CD4-positive, alpha-beta T cell treated with Interleukin-6 at 100 ng/mL for 8 hours (primary cell): Measurements from ENCODE around the gene LCORL.
"Not testable (repeated sequence)": the region's sequence is repeated elsewhere in the genome, so short reads cannot be mapped to it uniquely, and the experiment has no call there.

Experiments used
- DNase-seq: peaks from one replicate; pipeline ENCODE4 v3.0.0-alpha.2; 2020; ENCODE audit warnings: mixed read lengths, low spot score

The LCORL gene

DNA sequence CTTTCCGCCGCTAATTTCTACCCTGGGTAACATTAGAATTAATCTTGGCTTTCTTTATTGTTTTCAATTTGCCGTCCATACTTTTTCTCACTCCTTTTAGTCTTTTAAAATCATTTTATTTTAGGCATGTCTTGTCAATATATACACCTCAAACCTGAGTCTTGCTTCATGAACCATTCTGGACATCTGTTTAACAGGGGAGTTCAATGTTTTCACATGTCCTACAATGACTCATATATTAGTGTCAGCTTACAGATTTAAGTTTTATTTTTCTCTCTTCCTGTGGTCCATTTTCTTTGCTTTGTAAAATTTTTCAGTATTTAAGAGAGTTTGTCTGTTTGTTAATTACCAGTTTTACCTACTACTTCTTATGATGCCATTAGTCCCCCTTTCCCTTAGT lies 89.5 kb downstream of the LCORL start:
- DNase-seq = no peak

DNA sequence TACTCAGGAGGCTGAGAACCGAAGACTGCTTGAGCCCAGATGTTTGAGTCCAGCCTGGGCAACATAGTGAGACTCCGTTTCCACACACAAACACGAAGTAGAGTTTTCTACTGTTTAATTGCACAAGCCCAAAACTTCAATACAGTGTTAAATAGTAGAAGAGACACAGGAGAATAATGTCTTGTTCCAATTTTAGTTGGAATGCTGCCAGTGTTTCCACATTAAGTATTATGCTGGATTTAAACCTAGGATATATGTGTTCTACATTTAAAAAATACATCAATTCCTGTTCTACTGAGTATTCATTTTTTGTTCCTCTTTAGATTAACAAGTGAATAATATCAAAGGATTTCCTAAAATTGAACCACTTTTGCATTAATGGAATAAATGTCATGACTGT lies 91.3 kb downstream of the LCORL start:
- DNase-seq = no peak

DNA sequence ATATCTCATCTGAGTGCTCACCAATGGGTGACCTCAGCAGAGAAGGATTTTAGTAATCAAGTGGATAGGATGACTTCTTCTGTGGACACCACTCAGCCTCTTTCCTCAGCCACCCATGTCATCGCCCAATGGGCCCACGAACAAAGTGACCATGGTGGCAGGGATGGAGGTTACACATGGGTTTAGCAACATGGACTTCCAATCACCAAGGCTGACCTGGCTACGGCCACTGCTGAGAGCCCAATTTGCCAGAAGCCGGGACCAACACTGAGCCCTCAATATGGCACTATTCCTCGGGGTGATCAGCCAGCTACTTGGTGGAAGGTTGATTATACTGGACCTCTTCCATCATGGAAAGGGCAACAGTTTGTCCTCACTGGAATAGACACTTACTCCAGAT lies 97.4 kb downstream of the LCORL start:
- DNase-seq = no peak

DNA sequence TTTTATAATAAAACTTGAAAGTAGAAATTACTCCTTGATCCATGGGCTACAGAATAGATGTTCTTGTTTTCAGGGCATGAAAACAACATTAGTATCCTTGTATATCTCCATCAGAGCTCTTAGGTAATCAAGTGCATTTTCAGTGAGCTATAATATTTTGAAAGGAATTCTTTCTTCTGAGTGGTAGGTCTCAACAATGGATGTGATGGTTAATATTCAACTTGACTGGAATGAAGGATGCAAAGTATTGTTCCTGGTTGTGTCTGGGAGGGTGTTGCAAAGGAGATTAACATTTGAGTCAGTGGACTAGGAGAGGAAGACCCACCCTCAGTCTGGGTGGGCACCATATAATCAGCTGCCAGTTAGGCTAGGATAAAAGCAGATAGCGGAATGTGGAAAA lies 100.1 kb downstream of the LCORL start:
- DNase-seq = no peak

DNA sequence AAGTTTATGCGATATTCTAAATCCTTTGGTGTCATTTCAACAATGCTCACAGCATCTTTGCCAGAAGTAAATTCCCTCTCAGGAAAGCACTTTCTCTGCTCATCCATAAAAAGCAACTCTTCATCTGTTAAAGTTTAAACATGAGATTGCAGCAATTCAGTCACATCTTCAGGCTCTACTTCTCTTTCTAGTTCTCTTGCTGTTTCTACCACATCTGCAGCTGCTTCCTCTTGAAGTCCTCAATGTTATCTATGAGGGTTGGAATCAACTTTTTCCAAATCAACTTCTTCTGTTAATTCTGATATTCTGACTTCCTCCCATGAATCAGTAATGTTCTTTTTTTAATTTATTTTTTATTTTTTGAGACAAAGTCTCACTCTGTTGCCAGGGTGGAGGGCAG lies 100.9 kb downstream of the LCORL start:
- no peak for DNase-seq

DNA sequence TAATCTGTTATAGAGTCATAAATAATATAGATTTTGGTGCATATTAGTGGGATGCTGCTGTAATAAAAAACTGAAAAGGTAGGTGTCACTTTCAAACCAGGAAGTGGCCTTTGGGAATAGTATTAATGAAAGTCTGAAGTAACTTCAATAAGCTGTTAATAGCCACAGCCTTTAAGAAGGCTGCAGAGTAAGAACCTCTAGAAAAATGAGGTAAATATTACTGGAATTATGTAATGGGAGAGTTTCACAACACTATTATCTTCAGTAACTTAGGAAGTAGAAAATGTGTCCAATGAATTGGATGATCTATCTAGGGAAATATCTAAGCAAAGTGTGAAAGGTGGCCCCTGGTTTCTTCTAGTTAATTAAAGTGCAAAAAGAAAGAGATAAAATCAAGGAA lies 106.1 kb downstream of the LCORL start:
- DNase-seq = no peak

DNA sequence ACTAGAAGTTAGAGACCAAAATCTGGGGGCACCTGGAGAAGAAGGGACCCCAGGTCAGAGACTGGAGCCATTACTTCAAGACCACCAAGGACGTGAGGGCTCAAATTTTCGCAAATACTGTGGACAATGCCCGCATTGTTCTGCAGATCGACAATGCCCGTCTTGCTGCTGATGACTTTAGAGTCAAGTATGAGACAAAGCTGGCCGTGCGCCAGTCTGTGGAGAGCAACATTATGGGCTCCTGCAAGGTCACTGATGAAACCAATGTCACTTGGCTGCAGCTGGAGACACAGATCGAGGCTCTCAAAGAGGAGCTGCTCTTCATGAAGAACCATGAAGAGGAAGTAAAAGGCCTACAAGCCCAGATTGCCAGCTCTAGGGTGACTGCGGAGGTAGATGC lies 109.5 kb downstream of the LCORL start:
- DNase-seq = no peak

DNA sequence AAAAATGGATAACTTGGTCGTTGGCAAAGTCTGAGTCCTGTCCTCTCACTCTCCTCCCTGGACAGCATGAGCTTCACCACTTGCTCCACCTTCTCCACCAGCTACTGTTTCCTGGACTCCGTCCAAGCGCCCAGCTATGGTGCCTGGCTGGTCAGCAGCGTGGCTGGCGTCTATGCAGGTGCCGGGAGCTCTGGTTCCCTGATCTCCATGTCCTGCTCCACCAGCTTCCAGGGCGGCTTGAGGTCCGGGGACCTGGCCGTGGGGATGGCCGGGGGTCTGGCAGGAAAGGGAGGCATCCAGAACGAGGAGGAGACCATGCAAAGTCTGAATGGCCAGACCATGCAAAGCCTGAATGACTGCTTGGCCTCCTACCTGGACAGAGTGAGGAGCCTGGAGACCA lies 109.9 kb downstream of the LCORL start:
- DNase-seq = no peak

DNA sequence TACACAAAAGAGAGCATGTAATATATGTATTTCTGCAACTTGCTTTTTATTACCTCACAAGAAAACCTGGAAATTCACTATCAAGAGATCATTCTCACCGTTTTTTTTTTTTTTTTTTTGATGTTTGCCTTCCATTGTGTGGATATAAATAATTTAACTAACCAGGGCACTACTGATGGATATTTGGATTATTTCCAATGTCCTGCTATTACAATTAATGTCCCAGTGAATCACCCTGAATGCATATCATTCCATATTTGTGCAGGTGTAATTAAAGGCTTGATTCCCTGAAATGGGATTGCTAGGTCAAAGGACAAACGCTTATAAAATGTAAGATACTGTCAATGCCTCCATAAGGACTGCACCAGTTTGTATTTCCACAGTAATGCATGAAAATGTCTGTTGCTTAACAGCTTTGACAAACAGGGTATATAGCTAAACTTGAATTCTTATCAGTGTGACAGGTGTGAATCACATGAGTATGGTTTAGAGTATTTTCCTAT lies 123.0 kb downstream of the LCORL start:
- DNase-seq = no peak

DNA sequence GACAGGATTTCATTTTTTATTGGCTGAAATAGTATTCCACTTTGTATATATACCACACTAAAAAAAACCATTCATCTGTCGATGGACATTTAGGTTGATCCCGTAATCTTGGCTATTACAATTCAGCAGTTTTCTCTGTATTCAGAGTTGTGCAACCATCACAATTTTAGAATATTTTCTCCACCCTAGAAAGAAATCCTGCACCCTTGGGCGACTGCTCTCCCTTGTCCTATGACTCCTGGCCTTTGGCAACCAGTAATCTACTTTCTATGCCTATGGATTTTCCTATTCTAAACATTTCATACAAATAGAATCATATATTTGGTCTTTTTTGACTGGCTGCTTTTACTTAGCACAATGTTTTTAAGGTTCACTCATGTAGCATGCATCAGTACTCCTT lies 126.1 kb downstream of the LCORL start:
- no peak for DNase-seq

DNA sequence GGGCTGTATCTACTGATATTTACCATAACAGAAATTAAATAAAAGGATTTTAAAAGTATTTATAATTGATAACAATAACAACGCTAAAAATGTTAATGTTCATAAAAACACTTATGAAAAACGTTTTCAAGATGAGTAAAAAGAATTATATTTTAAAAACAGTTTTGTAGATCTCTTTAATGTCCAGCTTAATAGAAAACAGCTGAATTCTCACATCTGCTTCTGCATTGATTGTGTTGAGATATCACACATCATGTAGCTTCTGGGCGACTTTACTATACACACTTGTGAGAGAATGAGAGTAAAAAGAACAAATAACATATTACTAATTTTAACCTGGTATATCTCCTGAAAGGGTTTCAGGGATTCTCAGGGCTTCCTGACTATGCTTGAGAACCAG lies 127.1 kb downstream of the LCORL start:
- DNase-seq = no peak

DNA sequence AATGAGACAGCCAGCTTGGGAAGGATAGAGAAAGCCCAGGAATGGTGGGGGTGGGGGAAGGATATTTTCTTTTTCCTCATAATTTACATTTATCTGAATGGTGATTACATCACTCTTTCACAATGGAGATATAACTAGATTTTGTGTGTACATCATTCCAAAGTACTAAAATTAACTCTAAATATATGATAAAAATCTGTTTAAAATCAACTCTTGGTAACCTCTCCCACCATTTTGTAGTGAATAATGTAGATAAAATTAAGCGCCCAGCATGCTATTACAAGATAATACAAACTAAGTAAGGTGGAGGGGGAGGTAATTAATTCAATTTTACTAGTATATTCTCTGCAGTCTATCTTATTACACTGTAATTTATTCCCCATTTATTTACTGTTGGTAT lies 131.9 kb downstream of the LCORL start:
- no peak for DNase-seq

DNA sequence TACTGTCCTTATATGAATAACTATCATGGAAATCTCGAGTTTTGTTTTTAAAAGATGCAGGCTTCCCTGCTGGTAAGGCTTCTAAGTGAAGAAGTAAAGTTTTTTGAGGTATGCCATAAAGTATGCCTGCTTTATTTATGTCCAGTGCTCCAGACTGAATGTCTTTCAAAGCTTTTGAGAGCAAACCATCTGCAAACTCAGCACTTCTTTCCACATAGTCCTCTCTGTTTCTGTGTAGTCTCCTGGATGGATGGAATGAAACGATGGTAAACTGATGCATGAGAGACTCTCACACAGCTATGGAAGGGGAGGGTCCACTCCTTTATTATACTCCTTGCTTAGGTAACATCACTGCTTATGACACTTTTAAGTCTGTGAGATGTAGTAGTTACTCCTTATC lies 137.0 kb downstream of the LCORL start:
- no peak for DNase-seq

DNA sequence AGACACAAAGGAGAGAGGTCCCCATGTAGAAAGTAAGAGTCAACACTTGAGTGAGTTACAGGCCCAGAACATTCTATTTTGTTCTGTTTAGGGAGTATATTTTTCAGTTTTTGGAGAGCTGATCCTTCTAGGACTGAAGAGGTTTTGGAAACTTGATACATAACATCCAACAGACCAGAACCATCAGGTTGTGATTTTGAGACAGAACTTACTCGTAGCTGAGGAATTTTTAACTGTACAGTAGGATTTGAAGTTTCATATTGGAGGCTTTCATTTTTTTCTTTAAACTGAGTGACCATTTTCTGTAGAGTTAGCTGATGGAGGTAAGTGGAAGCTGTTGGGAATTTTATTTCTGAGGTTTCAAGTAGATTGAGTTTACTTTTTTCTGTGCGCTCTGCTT lies 137.5 kb downstream of the LCORL start:
- DNase-seq = no peak

DNA sequence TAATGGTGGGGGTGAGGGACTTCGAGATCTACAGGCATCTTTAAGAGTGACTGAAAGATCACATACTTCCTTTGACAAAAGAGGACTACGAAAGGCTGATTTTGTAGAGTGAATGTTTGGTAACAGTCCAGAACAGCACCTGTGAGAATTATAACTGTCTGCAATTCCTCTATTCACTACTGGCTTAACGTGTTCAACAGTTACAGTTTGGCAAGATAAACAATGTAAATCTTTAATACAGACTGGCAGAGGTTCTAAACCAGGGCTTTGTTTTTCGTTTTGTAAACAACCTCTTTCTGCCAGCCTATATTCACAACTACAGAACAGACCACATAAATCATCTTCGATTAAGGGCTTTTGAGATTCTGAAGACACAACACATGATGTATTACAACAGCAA lies 143.9 kb downstream of the LCORL start:
- no peak for DNase-seq

DNA sequence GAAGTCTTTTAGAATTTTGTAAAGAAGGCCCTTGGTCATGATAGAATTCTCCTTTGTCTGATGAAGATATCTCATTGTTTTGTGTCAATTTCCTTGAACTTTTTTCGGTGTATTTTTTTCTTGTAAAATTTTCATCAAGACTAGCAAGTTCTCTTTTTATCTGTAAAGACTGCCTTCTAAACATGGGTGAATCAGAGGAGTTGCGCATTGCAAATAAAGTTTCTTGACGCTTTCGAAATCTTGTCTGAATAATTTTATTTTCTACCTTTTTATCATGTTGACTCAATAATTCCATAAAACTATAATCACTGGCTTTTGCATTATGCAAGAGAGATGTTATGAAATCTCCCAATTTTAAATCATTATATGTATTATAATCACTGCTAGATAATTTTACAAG lies 144.6 kb downstream of the LCORL start:
- no peak for DNase-seq

DNA sequence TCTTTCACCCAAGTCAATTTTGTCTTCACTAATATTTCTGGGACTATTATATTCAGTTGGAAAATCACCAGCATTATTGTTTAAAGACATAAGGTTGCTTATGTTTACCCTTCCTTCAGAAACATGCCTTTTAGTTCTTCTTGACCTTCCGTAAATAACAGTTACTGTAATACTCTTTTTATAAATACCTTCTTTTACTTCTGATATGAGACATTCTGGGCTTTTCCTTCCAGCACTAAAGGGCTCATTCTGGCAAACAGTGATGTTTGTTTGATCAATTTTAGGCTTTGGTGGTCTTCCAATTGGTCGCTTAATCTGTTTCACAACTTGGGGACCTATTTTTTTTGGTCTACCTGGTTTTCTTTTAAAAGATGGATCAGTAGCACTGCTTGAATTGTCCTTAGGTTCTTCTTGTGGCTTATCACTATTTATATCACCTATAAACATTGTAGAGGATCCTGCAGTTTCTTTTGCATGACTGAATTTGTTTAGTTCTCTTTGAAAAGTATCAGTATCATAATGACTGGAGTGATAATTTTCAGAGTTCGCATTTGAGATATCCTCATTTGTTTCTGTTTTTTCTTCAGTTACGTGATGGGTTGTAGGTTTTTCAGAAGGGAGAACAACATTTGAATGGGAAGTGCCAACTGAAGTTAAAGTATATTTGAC lies 146.0 kb downstream of the LCORL start:
- DNase-seq = no peak

DNA sequence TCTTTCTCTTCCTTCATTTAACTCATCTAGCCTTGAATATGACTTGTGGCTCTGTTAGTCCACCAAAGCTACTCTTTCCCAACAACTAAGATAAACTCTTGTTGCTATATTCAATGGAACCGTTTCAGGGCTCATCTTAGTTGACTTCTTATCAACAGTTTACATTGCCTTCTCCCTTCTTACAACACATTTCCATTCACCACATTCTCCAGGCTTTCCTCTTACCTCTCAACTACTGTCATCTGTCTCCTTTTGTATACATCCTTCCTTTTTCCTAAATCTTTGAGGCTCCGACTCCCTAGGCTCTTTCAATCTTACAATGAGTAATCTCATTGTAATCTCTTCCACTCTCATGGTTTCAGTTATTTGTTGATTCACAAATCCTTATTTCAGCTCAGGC lies 152.2 kb downstream of the LCORL start:
- DNase-seq = no peak

DNA sequence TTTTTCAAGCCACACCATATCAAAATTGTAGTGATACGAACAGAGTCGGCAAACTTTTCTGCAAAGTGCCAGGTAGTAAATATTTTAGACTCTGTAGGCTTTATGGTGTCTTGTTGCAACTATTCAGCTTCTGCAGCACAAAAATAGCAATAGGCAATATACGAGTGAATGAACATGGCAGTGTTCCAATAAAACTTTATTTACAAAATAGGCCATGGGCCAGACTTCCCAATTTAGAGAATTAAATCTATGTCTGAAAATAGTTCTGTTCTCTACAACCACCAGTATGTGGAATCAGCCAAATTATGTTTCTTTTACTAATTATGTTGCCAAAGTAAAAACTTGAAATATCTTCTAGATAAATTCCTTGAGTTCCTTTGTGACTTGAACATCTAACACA lies 154.3 kb downstream of the LCORL start:
- no peak for DNase-seq

DNA sequence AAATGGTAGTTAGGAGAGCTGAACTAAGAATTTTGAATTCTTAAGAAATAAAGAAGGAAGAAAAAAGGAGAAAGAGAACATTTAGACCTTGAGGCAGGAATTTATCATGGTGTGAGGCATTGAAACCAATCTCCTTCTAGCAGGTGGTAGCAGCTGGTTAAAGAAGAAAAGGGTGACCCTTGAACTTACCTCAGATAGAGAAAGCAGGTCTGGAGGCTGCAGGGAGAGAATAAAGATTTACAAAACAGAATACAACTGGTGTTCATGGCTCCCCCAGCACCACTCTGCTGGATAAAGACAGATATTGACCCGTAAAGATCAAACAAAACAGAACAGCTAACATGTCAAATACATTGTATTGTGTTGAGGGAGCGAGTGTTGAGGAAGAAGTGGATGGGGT lies 154.7 kb downstream of the LCORL start:
- no peak for DNase-seq

DNA sequence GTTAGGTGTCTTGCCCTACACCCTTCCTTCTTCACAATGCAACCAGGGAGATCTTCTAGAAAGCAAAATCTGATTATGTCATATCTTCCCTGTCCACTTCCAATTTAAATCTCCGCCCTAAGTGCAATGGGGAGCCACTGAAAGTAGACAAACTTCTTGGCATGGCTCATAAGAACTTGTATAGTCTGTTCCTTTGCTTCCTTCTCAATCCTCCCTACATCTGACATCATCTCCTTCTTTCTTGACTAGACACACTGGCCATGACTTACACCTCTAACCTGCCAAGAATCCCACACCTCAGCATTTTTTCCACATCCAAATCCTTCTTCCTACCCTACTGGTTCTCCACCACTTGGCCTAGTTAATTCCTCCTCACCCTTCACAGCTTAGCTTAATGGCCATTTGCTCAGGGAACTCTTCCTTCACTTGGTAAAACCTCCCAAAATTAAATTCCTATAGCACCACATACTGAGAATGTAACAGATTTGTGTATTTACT lies 155.6 kb downstream of the LCORL start:
- no peak for DNase-seq

DNA sequence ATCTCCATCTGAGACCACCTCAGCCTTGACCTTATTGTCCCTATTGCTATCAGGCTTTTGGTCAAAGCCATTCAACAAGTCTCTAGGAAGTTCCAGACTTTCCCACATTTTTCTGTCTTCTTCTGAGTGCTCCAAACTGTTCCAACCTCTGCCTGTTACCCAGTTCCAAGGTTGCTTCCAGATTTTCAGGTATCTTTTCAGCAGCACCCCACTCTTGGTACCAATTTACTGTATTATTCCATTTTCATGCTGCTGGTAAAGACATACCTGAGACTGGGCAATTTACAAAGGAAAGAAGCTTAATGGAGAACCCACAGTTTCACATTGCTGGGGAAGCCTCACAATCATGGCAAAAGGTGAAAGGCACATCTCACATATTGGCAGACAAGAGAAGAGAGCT lies 159.6 kb downstream of the LCORL start:
- DNase-seq = not testable (repeated sequence)

DNA sequence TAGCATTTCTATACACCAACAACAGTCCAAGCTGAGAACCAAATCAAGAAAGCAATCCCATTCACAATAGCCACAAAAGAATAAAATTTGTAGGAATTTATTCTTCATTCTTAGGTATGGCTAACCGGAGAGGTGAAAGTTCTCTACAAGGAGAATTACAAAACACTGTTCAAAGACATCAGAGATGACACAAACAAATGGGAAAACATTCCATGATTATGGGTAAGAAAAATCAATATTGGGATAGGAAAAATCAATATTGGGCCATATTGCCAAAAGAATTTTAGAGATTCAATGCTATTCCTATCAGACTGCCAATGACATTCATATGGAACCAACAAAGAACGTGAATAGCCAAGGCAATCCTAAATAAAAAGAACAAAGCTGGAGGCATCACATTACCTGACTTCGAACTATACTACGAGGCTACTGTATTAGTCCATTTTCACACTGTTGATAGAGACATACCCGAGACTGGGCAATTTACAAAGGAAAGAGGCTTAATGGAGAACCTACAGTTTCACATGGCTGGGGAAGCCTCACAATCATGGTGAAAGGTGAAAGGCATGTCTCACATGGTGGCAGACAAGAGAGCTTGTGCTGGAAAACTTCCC lies 161.7 kb downstream of the LCORL start:
- DNase-seq = no peak

DNA sequence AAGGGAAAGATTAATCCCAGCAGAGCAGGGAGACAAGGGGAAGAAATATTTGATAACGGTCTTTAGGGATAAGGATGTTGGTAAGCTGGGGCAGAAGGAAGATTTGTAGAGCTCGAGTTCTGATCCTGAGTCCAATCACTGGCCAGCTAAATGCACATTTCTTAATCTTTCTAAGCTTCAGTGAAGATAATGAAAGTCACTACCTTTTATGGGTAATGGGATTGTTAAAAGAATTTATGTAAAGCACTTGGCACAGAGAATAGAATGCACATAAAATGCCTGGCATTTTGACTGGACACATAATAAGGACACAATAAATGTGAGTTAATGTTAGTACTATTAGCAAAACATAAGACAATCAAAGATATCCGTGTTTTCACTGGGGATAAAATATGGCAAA lies 167.5 kb downstream of the LCORL start:
- DNase-seq = no peak
